Measurements from ENCODE around the gene SKOR1.

Gene SKOR1

DNA sequence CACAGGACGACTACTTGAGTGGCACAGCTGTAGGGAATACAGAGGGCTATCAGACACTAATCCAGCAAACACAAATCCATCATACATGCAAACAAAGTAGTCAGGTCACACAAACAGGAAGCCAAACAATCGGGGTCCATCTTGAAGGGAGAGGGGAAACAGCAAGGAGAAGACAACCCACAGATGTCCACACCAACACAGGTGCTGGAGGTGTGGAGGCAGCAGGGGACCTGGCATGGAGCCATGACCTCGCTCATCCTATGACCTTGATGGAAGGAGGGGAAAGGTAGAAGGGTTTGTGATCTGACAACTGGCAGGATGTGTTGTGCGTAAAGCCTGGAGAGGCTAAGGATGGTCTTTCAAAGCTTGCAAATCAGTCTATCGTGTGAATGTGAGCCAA is 39.9 kb upstream of the SKOR1 start:
- Histone ChIP-seq H3K9me3 (ENCODE audit: control insufficient read depth, insufficient read depth, low read length) (no peaks in the 10 kb centered on the region), H3K4me1 (ENCODE audit: insufficient read depth, low read length) (peaks cover 11% of the 10 kb centered on the region), H3K9ac (ENCODE audit: low read depth, low read length) (no peak overlapping the region), H3K36me3 (ENCODE audit: insufficient read depth, low read length) (no peaks in the 10 kb centered on the region)

GRCh38 chr15:67786646-67787045 is 38.7 kb upstream of the SKOR1 start:
- no peaks in the 10 kb centered on the region for H3K9me3 ChIP-seq (ENCODE audit: control insufficient read depth, insufficient read depth, low read length)
- no peaks in the 10 kb centered on the region for H3K36me3 ChIP-seq (ENCODE audit: insufficient read depth, low read length)
- H3K9ac ChIP-seq (ENCODE audit: low read depth, low read length), result no peak overlapping the region
- peaks cover 23% of the 10 kb centered on the region for H3K4me1 ChIP-seq (ENCODE audit: insufficient read depth, low read length)

- Histone ChIP-seq H3K9ac (ENCODE audit: low read depth, low read length) (no peak overlapping the region), H3K4me1 (ENCODE audit: insufficient read depth, low read length) (peaks cover 25% of the 10 kb centered on the region), H3K36me3 (ENCODE audit: insufficient read depth, low read length) (no peaks in the 10 kb centered on the region), H3K9me3 (ENCODE audit: control insufficient read depth, insufficient read depth, low read length) (no peaks in the 10 kb centered on the region)
Measured at GRCh38 chr15:67788986-67789385, 36.3 kb upstream of the SKOR1 start.

GRCh38 chr15:67790610-67791319 is 34.5 kb upstream of the SKOR1 start:
- H3K4me1 ChIP-seq (ENCODE audit: insufficient read depth, low read length), result peaks cover 25% of the 10 kb centered on the region
- no peak overlapping the region for H3K9ac ChIP-seq (ENCODE audit: low read depth, low read length)
- H3K36me3 ChIP-seq (ENCODE audit: insufficient read depth, low read length), result no peaks in the 10 kb centered on the region
- H3K9me3 ChIP-seq (ENCODE audit: control insufficient read depth, insufficient read depth, low read length), result peaks cover 3% of the 10 kb centered on the region; the same call in 1 of the 2 replicates

GRCh38 chr15:67792250-67792942 is 32.9 kb upstream of the SKOR1 start:
- Histone ChIP-seq H3K36me3 (ENCODE audit: insufficient read depth, low read length) (no peaks in the 10 kb centered on the region), H3K9me3 (ENCODE audit: control insufficient read depth, insufficient read depth, low read length) (peaks cover 4% of the 10 kb centered on the region; the same call in 1 of the 2 replicates), H3K4me1 (ENCODE audit: insufficient read depth, low read length) (peaks cover 20% of the 10 kb centered on the region), H3K9ac (ENCODE audit: low read depth, low read length) (no peak overlapping the region)

GRCh38 chr15:67794832-67795574 is 30.3 kb upstream of the SKOR1 start:
- H3K9me3 ChIP-seq (ENCODE audit: control insufficient read depth, insufficient read depth, low read length), result peaks cover 4% of the 10 kb centered on the region; the same call in 1 of the 2 replicates

DNA sequence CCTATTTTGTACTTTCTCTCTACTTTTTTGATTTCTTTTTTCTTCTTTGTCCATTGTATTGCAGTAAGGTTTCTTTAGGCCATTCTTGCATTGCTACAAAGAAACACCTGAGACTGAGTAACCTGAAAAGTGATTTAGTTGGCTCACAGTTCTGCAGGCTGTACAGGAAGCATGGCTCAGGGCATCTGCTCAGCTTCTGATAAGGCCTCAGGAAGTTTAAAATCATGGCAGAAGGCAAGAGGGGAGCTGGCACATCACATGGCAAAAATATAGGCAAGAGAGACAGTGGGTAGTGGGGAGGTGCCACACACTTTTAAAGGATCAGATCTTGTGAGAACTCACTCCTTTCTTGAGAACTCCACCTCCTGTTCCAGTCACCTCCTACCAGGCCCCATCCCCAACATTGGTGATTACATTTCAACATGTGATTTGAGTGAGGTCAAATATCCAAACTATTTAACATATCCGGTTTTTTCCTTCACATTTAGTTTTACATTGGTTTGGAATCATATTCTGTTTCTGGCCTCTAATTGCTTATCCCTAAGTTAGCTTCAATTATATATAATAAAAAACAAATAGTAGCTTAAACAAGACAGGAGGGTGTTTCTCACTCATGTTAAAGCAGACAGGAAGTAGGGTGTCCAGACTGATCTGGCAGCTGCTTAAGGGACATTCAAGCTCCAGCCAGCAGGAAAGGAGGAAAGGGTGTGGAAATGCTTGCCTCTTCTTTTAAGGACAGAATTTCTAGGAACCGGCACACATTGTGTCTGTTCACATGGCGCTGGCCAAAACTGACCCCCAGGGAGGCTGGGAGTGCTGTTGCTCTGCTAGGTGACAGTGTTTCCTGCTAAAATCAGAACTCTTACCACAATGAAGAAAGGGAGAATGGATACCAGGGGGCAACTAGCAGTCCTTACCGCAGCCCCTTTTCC is 28.8 kb upstream of the SKOR1 start:
- H3K36me3 ChIP-seq (ENCODE audit: insufficient read depth, low read length), result no peaks in the 10 kb centered on the region
- no peak overlapping the region for H3K9ac ChIP-seq (ENCODE audit: low read depth, low read length)
- peaks cover 12% of the 10 kb centered on the region for H3K4me1 ChIP-seq (ENCODE audit: insufficient read depth, low read length)
- H3K9me3 ChIP-seq (ENCODE audit: control insufficient read depth, insufficient read depth, low read length), result peaks cover 4% of the 10 kb centered on the region; the same call in 1 of the 2 replicates

More at GRCh38 chr15:67794832-67795574, 30.3 kb upstream of the SKOR1 start:
- H3K9ac ChIP-seq (ENCODE audit: low read depth, low read length), result no peak overlapping the region
- no peaks in the 10 kb centered on the region for H3K36me3 ChIP-seq (ENCODE audit: insufficient read depth, low read length)
- peaks cover 22% of the 10 kb centered on the region for H3K4me1 ChIP-seq (ENCODE audit: insufficient read depth, low read length)

DNA sequence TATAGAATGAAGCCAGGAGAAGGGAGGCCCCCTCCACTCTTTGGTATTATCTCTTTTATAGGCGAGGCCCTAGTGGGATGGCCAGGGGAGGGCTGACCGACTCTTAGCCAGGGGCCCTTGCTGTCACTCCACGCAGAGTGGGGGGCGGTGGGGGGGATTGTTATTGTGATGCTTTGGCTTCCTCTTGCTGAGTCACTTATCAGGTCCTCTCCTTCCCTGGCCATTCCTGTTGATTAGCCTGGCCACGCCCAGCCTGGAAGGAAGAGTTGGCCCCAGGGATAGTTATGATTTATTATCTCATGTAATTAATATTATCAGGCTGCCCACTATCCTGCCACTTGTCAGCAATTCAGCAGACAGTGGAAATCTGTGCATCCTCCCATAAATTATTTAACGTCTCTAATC is 25.5 kb upstream of the SKOR1 start:
- Histone ChIP-seq H3K36me3 (ENCODE audit: insufficient read depth, low read length) (no peaks in the 10 kb centered on the region), H3K4me1 (ENCODE audit: insufficient read depth, low read length) (peaks cover 17% of the 10 kb centered on the region), H3K9ac (ENCODE audit: low read depth, low read length) (no peak overlapping the region), H3K9me3 (ENCODE audit: control insufficient read depth, insufficient read depth, low read length) (peaks cover 4% of the 10 kb centered on the region; the same call in 1 of the 2 replicates)

DNA sequence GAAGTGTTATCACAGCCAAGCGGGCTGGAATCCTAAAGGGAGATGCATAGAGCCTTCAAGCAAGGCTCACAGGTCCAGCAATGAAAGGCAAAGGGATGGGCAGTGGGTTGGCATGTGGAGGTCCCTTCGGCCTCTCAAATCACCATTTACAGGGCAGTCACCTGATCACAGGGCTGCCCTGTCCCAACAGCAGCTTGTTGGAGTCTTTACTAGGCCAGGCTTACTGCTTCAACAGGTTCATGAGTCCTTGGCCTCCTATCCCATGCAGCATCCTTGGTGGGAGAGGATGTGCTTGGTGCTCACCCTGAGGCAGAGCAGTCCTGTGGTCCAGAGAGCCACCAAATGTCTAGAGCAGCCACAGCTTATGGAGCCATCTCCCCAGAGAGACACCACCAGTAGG is 24.2 kb upstream of the SKOR1 start:
- no peaks in the 10 kb centered on the region for H3K9me3 ChIP-seq (ENCODE audit: control insufficient read depth, insufficient read depth, low read length)
- H3K36me3 ChIP-seq (ENCODE audit: insufficient read depth, low read length), result no peaks in the 10 kb centered on the region
- H3K4me1 ChIP-seq (ENCODE audit: insufficient read depth, low read length), result peaks cover 31% of the 10 kb centered on the region
- no peak overlapping the region for H3K9ac ChIP-seq (ENCODE audit: low read depth, low read length)

DNA sequence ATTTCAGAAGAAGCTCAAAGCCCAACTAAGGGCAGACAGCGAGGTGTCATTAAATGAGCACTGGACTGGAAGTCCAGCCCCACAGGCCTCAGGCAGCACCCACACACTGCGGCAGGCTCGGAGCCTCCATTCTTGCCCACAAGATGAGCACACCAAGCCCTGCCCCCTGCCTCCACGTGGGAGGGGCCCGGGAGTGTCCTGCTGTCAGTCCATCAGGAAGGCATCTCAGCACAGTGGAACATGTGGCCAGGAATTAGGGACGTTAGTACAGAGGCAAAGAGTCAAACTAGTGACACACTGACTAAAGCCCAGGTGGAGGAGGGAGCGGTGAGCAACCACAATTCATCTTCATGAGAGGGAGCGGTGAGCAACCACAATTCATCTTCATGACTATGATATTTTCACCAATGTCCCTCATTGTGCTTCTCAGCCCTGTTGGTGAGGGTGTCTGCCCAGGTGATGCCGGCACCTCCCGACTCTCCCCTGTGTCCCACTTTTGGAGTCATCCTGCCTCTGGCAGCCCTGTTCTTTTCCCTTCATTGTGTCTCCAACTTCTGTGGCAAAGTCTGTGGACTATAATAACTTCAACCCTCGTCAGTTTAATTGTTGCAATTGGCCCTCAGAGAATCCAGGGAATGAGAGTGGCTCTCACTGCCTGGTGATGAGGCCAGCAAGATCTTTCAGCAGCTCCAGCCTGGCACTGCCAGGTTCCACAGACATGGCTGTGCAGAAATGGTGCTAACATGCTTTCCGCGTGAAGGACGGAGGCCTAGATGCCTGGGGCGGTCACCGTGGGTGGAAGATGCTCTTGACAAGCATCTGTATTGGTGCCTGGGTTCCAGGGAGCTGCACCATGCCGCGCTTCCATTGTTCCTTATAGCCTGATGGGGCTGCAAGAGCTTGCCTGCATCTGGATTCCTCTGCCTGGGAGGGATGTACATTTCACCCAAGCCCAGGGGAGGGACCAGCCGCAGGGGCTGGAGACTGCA is 23.1 kb upstream of the SKOR1 start:
- no peaks in the 10 kb centered on the region for H3K9me3 ChIP-seq (ENCODE audit: control insufficient read depth, insufficient read depth, low read length)
- H3K4me1 ChIP-seq (ENCODE audit: insufficient read depth, low read length), result peaks cover 33% of the 10 kb centered on the region
- H3K9ac ChIP-seq (ENCODE audit: low read depth, low read length), result no peak overlapping the region
- H3K36me3 ChIP-seq (ENCODE audit: insufficient read depth, low read length), result no peaks in the 10 kb centered on the region

DNA sequence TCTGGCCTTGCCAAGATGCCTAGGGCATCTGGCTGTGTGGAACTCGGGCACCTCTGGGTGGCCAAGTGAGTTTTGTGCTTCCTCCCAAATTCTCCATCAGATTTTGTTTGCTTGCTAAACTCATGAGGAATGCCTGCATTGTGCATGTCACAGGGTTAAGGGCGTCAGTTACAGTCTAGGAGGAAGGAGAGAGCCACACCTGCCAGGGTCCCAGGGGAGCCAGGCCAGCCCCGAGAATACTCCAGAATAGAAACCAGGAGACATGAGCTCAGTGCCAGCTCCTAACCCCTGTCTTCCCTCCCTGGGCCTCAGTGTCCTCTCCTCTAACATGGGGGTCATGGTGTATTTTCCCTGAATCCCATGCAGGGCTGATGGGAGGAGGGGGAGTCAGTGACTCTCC is 22.0 kb upstream of the SKOR1 start:
- Histone ChIP-seq H3K36me3 (ENCODE audit: insufficient read depth, low read length) (no peaks in the 10 kb centered on the region), H3K9me3 (ENCODE audit: control insufficient read depth, insufficient read depth, low read length) (no peaks in the 10 kb centered on the region), H3K4me1 (ENCODE audit: insufficient read depth, low read length) (peaks cover 33% of the 10 kb centered on the region), H3K9ac (ENCODE audit: low read depth, low read length) (no peak overlapping the region)

GRCh38 chr15:67803996-67804843 is 21.1 kb upstream of the SKOR1 start:
- H3K9ac ChIP-seq (ENCODE audit: low read depth, low read length), result no peak overlapping the region
- peaks cover 33% of the 10 kb centered on the region for H3K4me1 ChIP-seq (ENCODE audit: insufficient read depth, low read length)
- no peaks in the 10 kb centered on the region for H3K9me3 ChIP-seq (ENCODE audit: control insufficient read depth, insufficient read depth, low read length)

More at GRCh38 chr15:67803996-67804843, 21.1 kb upstream of the SKOR1 start:
- H3K36me3 ChIP-seq (ENCODE audit: insufficient read depth, low read length), result no peaks in the 10 kb centered on the region

Measured in ES-I3 (cell line).